HUES6 (cell line): ENCODE results near the gene PRDM16.

Source experiments
- H3K27ac ChIP-seq: 2 replicates; pipeline ENCODE4 v1.7.0; 2013; ENCODE audit warnings: low read depth, mild to moderate bottlenecking, low read length, inconsistent platforms
- H3K27me3 ChIP-seq: 2 replicates; pipeline ENCODE4 v1.6.1; 2013; ENCODE audit warnings: low read length; ENCODE audit not compliant: control insufficient read depth, insufficient read depth
- H3K36me3 ChIP-seq: 2 replicates; pipeline ENCODE4 v1.6.1; 2013; ENCODE audit warnings: low read length; ENCODE audit not compliant: control insufficient read depth, insufficient read depth
- H3K4me1 ChIP-seq: 2 replicates; pipeline ENCODE4 v1.6.1; 2013; ENCODE audit warnings: low read length; ENCODE audit not compliant: control insufficient read depth, insufficient read depth
- H3K4me3 ChIP-seq: 2 replicates; pipeline ENCODE4 v1.5.1; 2013; ENCODE audit warnings: low read depth, low read length
- H3K9ac ChIP-seq: one replicate; pipeline ENCODE4 v1.6.1; 2013; ENCODE audit warnings: mild to moderate bottlenecking, low read length
- H3K9me3 ChIP-seq: 2 replicates; pipeline ENCODE4 v1.6.1; 2013; ENCODE audit warnings: low read depth, low read length; ENCODE audit not compliant: control insufficient read depth, insufficient read depth

Gene PRDM16

GRCh38 chr1:3332662-3333061, 263.7 kb downstream of the PRDM16 start:
- Histone ChIP-seq H3K4me1 (peaks cover 12% of the 10 kb centered on the region; the same call in 1 of the 2 replicates), H3K27ac (no peak overlapping the region), H3K4me3 (no peak overlapping the region), H3K9me3 (peaks cover 11% of the 10 kb centered on the region; the same call in 1 of the 2 replicates), H3K27me3 (no peaks in the 10 kb centered on the region), H3K9ac (no peak overlapping the region), H3K36me3 (no peaks in the 10 kb centered on the region)

GRCh38 chr1:3333903-3334302, 264.9 kb downstream of the PRDM16 start:
- Histone ChIP-seq H3K9ac (no peak overlapping the region), H3K36me3 (no peaks in the 10 kb centered on the region), H3K4me1 (peaks cover 12% of the 10 kb centered on the region; the same call in 1 of the 2 replicates), H3K27me3 (no peaks in the 10 kb centered on the region), H3K9me3 (peaks cover 11% of the 10 kb centered on the region; the same call in 1 of the 2 replicates), H3K27ac (no peak overlapping the region), H3K4me3 (no peak overlapping the region)

GRCh38 chr1:3334366-3334765, 265.4 kb downstream of the PRDM16 start:
- H3K27ac ChIP-seq = no peak overlapping the region
- peaks cover 12% of the 10 kb centered on the region; the same call in 1 of the 2 replicates for H3K4me1 ChIP-seq
- no peak overlapping the region for H3K9ac ChIP-seq
- H3K9me3 ChIP-seq = peaks cover 11% of the 10 kb centered on the region; the same call in 1 of the 2 replicates
- no peak overlapping the region for H3K4me3 ChIP-seq
- H3K36me3 ChIP-seq = no peaks in the 10 kb centered on the region
- no peaks in the 10 kb centered on the region; the same call in 1 of the 2 replicates for H3K27me3 ChIP-seq

GRCh38 chr1:3335754-3336640, 267.0 kb downstream of the PRDM16 start:
- Histone ChIP-seq H3K36me3 (no peaks in the 10 kb centered on the region), H3K4me3 (no peak overlapping the region), H3K4me1 (no peaks in the 10 kb centered on the region; the same call in 1 of the 2 replicates), H3K9ac (no peak overlapping the region), H3K9me3 (peaks cover 11% of the 10 kb centered on the region; the same call in 1 of the 2 replicates), H3K27ac (no peak overlapping the region), H3K27me3 (no peaks in the 10 kb centered on the region; the same call in 1 of the 2 replicates)

GRCh38 chr1:3336641-3337630, 267.9 kb downstream of the PRDM16 start:
- Histone ChIP-seq H3K27ac (no peak overlapping the region), H3K27me3 (no peaks in the 10 kb centered on the region; the same call in 1 of the 2 replicates), H3K4me3 (no peak overlapping the region), H3K9me3 (peaks cover 13% of the 10 kb centered on the region; the same call in 1 of the 2 replicates), H3K4me1 (no peaks in the 10 kb centered on the region; the same call in 1 of the 2 replicates), H3K36me3 (no peaks in the 10 kb centered on the region), H3K9ac (no peak overlapping the region)

- no peak overlapping the region for H3K27ac ChIP-seq
- no peaks in the 10 kb centered on the region; the same call in 1 of the 2 replicates for H3K27me3 ChIP-seq
- H3K36me3 ChIP-seq = no peaks in the 10 kb centered on the region
- H3K9ac ChIP-seq = no peak overlapping the region
- no peak overlapping the region for H3K4me3 ChIP-seq
- peaks cover 24% of the 10 kb centered on the region for H3K9me3 ChIP-seq
- H3K4me1 ChIP-seq = no peaks in the 10 kb centered on the region; the same call in 1 of the 2 replicates
Observed at GRCh38 chr1:3337798-3338724, 269.1 kb downstream of the PRDM16 start.

GRCh38 chr1:3338725-3339070, 269.7 kb downstream of the PRDM16 start:
- H3K27ac ChIP-seq = no peak overlapping the region
- peaks cover 25% of the 10 kb centered on the region for H3K9me3 ChIP-seq
- H3K9ac ChIP-seq = no peak overlapping the region
- no peak overlapping the region for H3K4me3 ChIP-seq
- H3K4me1 ChIP-seq = no peaks in the 10 kb centered on the region; the same call in 1 of the 2 replicates
- H3K27me3 ChIP-seq = no peaks in the 10 kb centered on the region; the same call in 1 of the 2 replicates
- no peaks in the 10 kb centered on the region for H3K36me3 ChIP-seq

GRCh38 chr1:3339856-3340255, 270.9 kb downstream of the PRDM16 start:
- Histone ChIP-seq H3K9me3 (peaks cover 35% of the 10 kb centered on the region), H3K36me3 (no peaks in the 10 kb centered on the region), H3K27ac (no peak overlapping the region), H3K4me1 (no peaks in the 10 kb centered on the region; the same call in 1 of the 2 replicates), H3K9ac (no peak overlapping the region), H3K27me3 (no peaks in the 10 kb centered on the region; the same call in 1 of the 2 replicates), H3K4me3 (no peak overlapping the region)

GRCh38 chr1:3340548-3341235, 271.7 kb downstream of the PRDM16 start:
- H3K27ac ChIP-seq = no peak overlapping the region
- no peak overlapping the region for H3K9ac ChIP-seq
- no peak overlapping the region for H3K4me3 ChIP-seq
- H3K27me3 ChIP-seq = no peaks in the 10 kb centered on the region; the same call in 1 of the 2 replicates
- no peaks in the 10 kb centered on the region; the same call in 1 of the 2 replicates for H3K4me1 ChIP-seq
- no peaks in the 10 kb centered on the region for H3K36me3 ChIP-seq
- H3K9me3 ChIP-seq = peaks cover 43% of the 10 kb centered on the region
